ENCODE data around the gene C11orf98.
A peak's percentile ranks its signal among the peaks of the same experiment; 100 is the strongest.

The C11orf98 gene

DNA sequence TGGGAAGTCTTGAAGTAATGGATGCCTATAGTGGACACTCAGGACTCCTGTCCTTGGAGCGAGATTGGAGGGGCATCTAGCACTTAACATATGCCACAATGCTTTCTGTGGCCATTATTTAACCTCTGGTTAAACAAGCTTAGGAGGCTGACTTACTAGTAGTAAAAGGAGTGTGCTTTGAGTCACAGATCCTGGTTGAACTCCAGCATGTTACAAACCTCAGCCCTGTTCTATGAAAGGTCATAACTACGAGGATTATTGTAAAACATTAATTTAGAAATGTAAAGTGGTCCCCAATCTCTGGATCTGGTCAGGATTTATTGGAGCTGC is 8.2 kb upstream of the C11orf98 start:
- Histone ChIP-seq H3K4me1 (ENCODE audit: control insufficient read depth in 5 of 5, insufficient read depth in 5 of 5, low read length in 5 of 5) (peaks cover 1 to 49% (median 39%) of the 10 kb centered on the region in 5 donors), H3K9ac (ENCODE audit: low read length in 5 of 5) (peak overlapping the region in 2 of 5 donors; percentile 30 to 83), H3K27ac (ENCODE audit: low read depth, low read length) (no peak overlapping the region)

DNA sequence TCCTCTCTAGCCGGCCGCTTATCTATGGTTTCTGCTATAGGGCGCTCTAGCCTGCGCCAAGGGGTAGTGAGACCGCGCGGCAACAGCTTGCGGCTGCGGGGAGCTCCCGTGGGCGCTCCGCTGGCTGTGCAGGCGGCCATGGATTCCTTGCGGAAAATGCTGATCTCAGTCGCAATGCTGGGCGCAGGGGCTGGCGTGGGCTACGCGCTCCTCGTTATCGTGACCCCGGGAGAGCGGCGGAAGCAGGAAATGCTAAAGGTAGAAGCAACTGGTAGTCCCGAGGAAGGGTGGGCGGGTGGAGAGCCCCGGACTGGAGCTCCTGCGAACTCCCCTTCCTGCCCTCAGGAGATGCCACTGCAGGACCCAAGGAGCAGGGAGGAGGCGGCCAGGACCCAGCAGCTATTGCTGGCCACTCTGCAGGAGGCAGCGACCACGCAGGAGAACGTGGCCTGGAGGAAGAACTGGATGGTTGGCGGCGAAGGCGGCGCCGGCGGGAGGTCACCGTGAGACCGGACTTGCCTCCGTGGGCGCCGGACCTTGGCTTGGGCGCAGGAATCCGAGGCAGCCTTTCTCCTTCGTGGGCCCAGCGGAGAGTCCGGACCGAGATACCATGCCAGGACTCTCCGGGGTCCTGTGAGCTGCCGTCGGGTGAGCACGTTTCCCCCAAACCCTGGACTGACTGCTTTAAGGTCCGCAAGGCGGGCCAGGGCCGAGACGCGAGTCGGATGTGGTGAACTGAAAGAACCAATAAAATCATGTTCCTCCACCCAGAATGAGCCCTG is 6.8 kb upstream of the C11orf98 start, which contains the start of the genes LBHD1 and UQCC3:
LBHD1 (minus strand) TSS at position 660 of the 782 bp plus-strand sequence. CDS start 2,236 bp downstream, outside the sequence.
UQCC3 (plus strand) TSS at position 66 of the 782 bp plus-strand sequence; CDS start at position 139, 73 bp downstream.
- Histone ChIP-seq H3K4me3 (ENCODE audit: low read depth in 1 of 5, low read length in 5 of 5) (peak within 1 kb of the TSS; percentile 81 to 98 (median 94)), H3K27me3 (ENCODE audit: control insufficient read depth in 5 of 5, insufficient read depth in 4 of 5, low read length in 5 of 5) (no peaks in the 10 kb centered on the region), H3K36me3 (ENCODE audit: control insufficient read depth in 5 of 5, insufficient read depth in 5 of 5, low read length in 5 of 5) (peaks cover 8 to 38% (median 18%) of the 10 kb centered on the region in 5 donors), H3K27ac (ENCODE audit: low read depth, low read length) (peak within 1 kb of the TSS; percentile 89), H3K4me1 (ENCODE audit: control insufficient read depth in 5 of 5, insufficient read depth in 5 of 5, low read length in 5 of 5) (peaks cover under 1 to 46% (median 36%) of the 10 kb centered on the region in 5 donors), H3K9ac (ENCODE audit: low read length in 5 of 5) (peak within 1 kb of the TSS; percentile 83 to 91 (median 84)), H3K9me3 (ENCODE audit: control insufficient read depth in 5 of 5, low read length in 5 of 5) (no peaks in the 10 kb centered on the region)

More for the DNA sequence above, 8.2 kb upstream of the C11orf98 start:
- H3K36me3 ChIP-seq (ENCODE audit: control insufficient read depth in 5 of 5, insufficient read depth in 5 of 5, low read length in 5 of 5): peaks cover 12 to 43% (median 25%) of the 10 kb centered on the region in 5 donors
- H3K27me3 ChIP-seq (ENCODE audit: control insufficient read depth in 5 of 5, insufficient read depth in 4 of 5, low read length in 5 of 5): no peaks in the 10 kb centered on the region
- no peak overlapping the region for H3K4me3 ChIP-seq (ENCODE audit: low read depth in 1 of 5, low read length in 5 of 5)
- no peaks in the 10 kb centered on the region for H3K9me3 ChIP-seq (ENCODE audit: control insufficient read depth in 5 of 5, low read length in 5 of 5)

DNA sequence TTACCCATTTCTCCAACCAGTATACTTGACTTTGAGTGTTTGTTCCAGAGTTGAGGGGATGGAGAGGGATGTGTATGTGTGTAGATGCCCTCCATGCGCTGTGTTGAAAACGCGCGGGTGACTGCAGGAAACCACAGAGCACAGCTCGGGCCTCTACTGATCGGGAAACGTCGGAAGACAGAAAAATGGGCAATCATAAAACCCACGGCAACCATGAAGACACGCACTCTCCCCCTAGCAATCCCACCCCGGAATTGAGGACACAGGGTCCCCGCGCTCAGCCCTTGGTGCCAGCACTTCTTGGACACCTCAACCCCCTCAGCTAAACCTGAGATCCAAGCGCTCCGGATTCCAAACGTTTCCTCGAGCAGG is 6.2 kb upstream of the C11orf98 start:
- H3K4me1 ChIP-seq (ENCODE audit: control insufficient read depth in 5 of 5, insufficient read depth in 5 of 5, low read length in 5 of 5): peaks cover 3 to 50% (median 42%) of the 10 kb centered on the region in 5 donors
- H3K36me3 ChIP-seq (ENCODE audit: control insufficient read depth in 5 of 5, insufficient read depth in 5 of 5, low read length in 5 of 5): peaks cover 5 to 35% (median 15%) of the 10 kb centered on the region in 5 donors
- peak overlapping the region; percentile 81 to 98 (median 94) for H3K4me3 ChIP-seq (ENCODE audit: low read depth in 1 of 5, low read length in 5 of 5)

DNA sequence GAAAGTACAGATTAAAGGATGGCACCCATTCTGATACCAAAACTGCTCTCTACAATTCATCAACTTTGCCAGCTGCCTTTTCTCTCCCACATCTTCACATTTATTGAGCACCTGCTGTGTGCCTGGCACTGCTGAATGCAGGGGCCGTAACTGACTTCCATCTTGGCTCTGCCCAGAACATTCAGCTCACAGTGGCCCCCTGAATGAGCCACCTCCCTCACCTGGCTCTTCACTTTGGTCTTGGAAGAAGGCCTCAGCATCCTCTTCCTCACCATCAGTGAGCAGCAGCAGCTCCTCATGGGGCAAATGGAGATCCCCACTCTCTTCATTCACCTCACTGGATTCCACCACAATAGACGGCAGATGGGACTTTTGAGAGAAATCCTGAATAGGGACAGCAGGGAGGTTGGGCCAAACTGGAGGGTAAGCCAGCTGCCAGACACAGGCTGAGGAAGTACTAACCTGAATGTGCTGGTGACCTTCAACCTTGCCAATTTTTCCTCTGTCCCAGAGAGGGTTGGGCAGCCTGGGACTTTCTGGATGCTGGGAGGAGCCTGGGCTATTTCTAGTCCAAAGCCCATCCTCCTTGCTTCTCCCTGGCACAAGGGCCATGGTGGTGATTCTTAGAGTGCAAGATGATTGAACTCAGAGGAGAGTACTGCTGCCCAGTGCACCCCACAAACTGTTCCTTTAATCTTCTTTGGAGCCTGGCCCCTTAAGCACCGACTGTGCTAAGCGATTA is 4.6 kb upstream of the C11orf98 start:
- Histone ChIP-seq H3K4me3 (ENCODE audit: low read depth in 1 of 5, low read length in 5 of 5) (no peak overlapping the region), H3K4me1 (ENCODE audit: control insufficient read depth in 5 of 5, insufficient read depth in 5 of 5, low read length in 5 of 5) (peaks cover 4 to 64% (median 53%) of the 10 kb centered on the region in 5 donors), H3K9me3 (ENCODE audit: control insufficient read depth in 5 of 5, low read length in 5 of 5) (no peaks in the 10 kb centered on the region), H3K27ac (ENCODE audit: low read depth, low read length) (no peak overlapping the region), H3K9ac (ENCODE audit: low read length in 5 of 5) (peak overlapping the region in 1 of 5 donors; percentile 45), H3K27me3 (ENCODE audit: control insufficient read depth in 5 of 5, insufficient read depth in 4 of 5, low read length in 5 of 5) (no peaks in the 10 kb centered on the region), H3K36me3 (ENCODE audit: control insufficient read depth in 5 of 5, insufficient read depth in 5 of 5, low read length in 5 of 5) (peaks cover under 1 to 30% (median 13%) of the 10 kb centered on the region in 5 donors)

More for the DNA sequence above, 6.2 kb upstream of the C11orf98 start:
- no peaks in the 10 kb centered on the region for H3K9me3 ChIP-seq (ENCODE audit: control insufficient read depth in 5 of 5, low read length in 5 of 5)
- peak overlapping the region; percentile 89 for H3K27ac ChIP-seq (ENCODE audit: low read depth, low read length)
- H3K27me3 ChIP-seq (ENCODE audit: control insufficient read depth in 5 of 5, insufficient read depth in 4 of 5, low read length in 5 of 5): no peaks in the 10 kb centered on the region
- peak overlapping the region; percentile 83 to 91 (median 84) for H3K9ac ChIP-seq (ENCODE audit: low read length in 5 of 5)

DNA sequence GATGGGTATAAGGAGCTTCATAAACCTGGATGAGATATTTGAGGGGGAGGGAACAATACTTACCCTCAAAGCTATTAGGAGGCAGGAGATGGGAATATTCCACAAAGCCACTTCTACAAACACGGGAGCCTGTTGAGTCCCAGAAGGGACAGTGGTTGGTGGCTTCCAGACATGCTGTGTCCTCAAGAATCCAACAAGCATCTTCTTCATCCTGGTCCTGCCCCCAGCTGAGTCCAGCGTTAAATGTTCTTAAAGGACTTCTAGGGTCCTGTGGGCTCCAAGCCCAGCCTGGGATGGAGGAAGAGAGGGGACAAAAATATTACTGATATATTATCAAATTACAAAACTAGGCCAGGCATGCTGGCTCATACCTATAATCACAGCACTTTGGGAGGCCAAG is 2.5 kb upstream of the C11orf98 start:
- Histone ChIP-seq H3K27ac (ENCODE audit: low read depth, low read length) (no peak overlapping the region), H3K4me3 (ENCODE audit: low read depth in 1 of 5, low read length in 5 of 5) (no peak overlapping the region), H3K36me3 (ENCODE audit: control insufficient read depth in 5 of 5, insufficient read depth in 5 of 5, low read length in 5 of 5) (peaks cover 0 to 24% (median 14%) of the 10 kb centered on the region in 5 donors), H3K27me3 (ENCODE audit: control insufficient read depth in 5 of 5, insufficient read depth in 4 of 5, low read length in 5 of 5) (no peaks in the 10 kb centered on the region), H3K4me1 (ENCODE audit: control insufficient read depth in 5 of 5, insufficient read depth in 5 of 5, low read length in 5 of 5) (peaks cover 4 to 62% (median 49%) of the 10 kb centered on the region in 5 donors), H3K9ac (ENCODE audit: low read length in 5 of 5) (no peak overlapping the region), H3K9me3 (ENCODE audit: control insufficient read depth in 5 of 5, low read length in 5 of 5) (no peaks in the 10 kb centered on the region)

DNA sequence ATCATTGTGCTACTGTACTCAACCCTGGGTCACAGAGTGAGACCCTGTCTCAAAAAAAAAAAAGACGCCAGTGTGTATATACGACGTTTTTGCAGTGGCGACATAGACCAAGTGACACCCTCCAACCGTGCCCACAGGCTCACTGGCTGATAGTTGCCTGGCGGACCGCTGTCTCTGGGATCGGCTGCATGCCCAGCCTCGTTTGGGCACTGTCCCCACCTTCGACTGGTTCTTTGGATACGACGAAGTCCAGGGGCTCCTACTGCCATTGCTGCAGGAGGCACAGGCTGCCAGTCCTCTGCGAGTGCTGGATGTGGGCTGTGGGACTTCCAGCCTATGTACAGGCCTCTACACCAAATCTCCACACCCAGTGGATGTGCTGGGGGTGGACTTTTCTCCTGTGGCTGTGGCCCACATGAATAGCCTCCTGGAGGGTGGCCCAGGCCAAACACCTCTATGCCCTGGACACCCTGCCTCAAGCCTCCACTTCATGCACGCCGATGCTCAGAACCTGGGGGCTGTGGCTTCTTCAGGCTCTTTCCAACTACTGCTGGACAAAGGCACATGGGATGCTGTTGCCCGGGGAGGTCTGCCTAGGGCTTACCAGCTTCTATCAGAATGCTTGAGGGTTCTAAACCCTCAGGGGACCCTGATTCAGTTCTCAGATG is 1.4 kb upstream of the C11orf98 start:
- H3K4me1 ChIP-seq (ENCODE audit: control insufficient read depth in 5 of 5, insufficient read depth in 5 of 5, low read length in 5 of 5): peaks cover 4 to 54% (median 44%) of the 10 kb centered on the region in 5 donors
- peak overlapping the region; percentile 82 to 97 (median 94) for H3K4me3 ChIP-seq (ENCODE audit: low read depth in 1 of 5, low read length in 5 of 5)
- H3K9me3 ChIP-seq (ENCODE audit: control insufficient read depth in 5 of 5, low read length in 5 of 5): no peaks in the 10 kb centered on the region
- H3K27ac ChIP-seq (ENCODE audit: low read depth, low read length): peak overlapping the region; percentile 90
- peaks cover 0 to 27% (median 15%) of the 10 kb centered on the region in 5 donors for H3K36me3 ChIP-seq (ENCODE audit: control insufficient read depth in 5 of 5, insufficient read depth in 5 of 5, low read length in 5 of 5)
- H3K9ac ChIP-seq (ENCODE audit: low read length in 5 of 5): peak overlapping the region in 4 of 5 donors; percentile 73 to 89 (median 84)
- no peaks in the 10 kb centered on the region for H3K27me3 ChIP-seq (ENCODE audit: control insufficient read depth in 5 of 5, insufficient read depth in 4 of 5, low read length in 5 of 5)

DNA sequence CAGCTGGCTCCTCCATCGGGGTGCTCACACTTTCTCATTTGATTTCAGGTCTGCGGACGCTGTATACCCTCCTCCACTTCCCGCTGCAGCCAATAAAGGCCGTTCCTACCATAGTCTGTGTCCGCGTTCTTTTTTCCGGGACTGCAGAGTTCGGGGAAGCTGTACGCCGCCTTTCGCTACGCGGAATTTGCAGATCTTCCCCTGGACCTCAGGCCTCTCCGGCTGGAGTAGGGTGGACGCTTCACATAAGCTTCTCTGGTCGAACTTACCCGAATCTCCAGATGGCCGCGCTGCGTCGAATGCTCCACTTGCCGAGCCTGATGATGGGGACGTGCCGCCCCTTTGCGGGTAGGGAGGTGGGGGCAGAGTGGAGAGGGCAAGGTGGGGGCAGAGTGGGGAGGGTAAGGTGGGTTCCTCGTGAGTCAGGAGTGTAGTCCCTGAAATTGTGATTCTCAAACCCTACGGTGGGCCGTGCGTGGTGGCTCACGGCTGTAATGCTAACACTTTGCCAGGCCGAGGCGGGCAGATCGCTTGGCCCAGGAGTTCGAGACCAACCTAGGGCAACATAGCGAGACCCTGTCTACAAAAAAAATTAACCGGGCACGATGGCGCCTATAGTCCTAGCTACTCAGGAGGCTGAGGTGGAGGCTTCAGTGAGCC is 719 bp upstream of the C11orf98 start:
- H3K9ac ChIP-seq (ENCODE audit: low read length in 5 of 5): peak overlapping the region; percentile 73 to 90 (median 85)
- H3K36me3 ChIP-seq (ENCODE audit: control insufficient read depth in 5 of 5, insufficient read depth in 5 of 5, low read length in 5 of 5): peaks cover 0 to 27% (median 15%) of the 10 kb centered on the region in 5 donors
- no peaks in the 10 kb centered on the region for H3K9me3 ChIP-seq (ENCODE audit: control insufficient read depth in 5 of 5, low read length in 5 of 5)
- H3K27ac ChIP-seq (ENCODE audit: low read depth, low read length): peak overlapping the region; percentile 90
- H3K4me1 ChIP-seq (ENCODE audit: control insufficient read depth in 5 of 5, insufficient read depth in 5 of 5, low read length in 5 of 5): peaks cover 4 to 48% (median 38%) of the 10 kb centered on the region in 5 donors
- H3K4me3 ChIP-seq (ENCODE audit: low read depth in 1 of 5, low read length in 5 of 5): peak overlapping the region; percentile 82 to 97 (median 94)
- no peaks in the 10 kb centered on the region for H3K27me3 ChIP-seq (ENCODE audit: control insufficient read depth in 5 of 5, insufficient read depth in 4 of 5, low read length in 5 of 5)

DNA sequence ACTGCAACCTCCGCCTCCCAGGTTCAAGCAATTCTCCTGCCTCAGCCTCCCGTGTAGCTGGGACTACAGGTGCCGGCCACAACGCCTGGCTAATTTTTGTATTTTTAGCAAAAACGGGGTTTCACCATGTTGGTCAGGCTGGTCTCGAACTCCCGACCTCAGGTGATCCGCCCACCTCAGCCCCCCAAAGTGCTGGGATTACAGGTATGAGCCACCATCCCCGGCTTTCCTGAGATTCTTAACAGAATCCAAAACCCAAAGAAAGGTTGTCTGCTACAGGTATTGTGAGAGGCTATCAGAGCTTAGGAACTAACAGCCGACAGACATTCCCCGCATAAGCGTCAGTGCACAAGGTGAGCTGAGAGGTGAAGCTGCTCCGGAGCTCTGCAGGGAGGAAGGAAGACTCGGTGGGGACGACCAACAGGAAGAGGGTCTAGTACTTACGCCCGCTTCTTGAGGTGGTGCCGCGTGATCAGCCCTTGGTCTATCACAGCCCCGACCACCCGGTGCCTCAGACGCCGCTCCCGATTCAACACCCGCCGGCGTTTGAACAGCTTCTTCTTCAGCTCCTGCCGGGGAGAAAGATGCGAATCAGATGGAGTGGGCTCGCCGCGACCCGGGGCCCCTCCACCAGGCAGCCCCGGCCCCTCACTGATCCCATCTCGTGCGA is 470 bp downstream of the C11orf98 start:
- peaks cover 4 to 36% (median 28%) of the 10 kb centered on the region in 5 donors for H3K4me1 ChIP-seq (ENCODE audit: control insufficient read depth in 5 of 5, insufficient read depth in 5 of 5, low read length in 5 of 5)
- H3K27me3 ChIP-seq (ENCODE audit: control insufficient read depth in 5 of 5, insufficient read depth in 4 of 5, low read length in 5 of 5): no peaks in the 10 kb centered on the region
- H3K27ac ChIP-seq (ENCODE audit: low read depth, low read length): peak overlapping the region; percentile 90
- peak overlapping the region; percentile 56 to 94 (median 85) for H3K9ac ChIP-seq (ENCODE audit: low read length in 5 of 5)
- H3K9me3 ChIP-seq (ENCODE audit: control insufficient read depth in 5 of 5, low read length in 5 of 5): no peaks in the 10 kb centered on the region
- peaks cover 0 to 25% (median 15%) of the 10 kb centered on the region in 5 donors for H3K36me3 ChIP-seq (ENCODE audit: control insufficient read depth in 5 of 5, insufficient read depth in 5 of 5, low read length in 5 of 5)
- H3K4me3 ChIP-seq (ENCODE audit: low read depth in 1 of 5, low read length in 5 of 5): peak overlapping the region; percentile 82 to 95 (median 94)
